Fibroblast of skin of left quadriceps (primary cell): ENCODE results near the gene SCN2A.
A peak's percentile ranks its signal among the peaks of the same experiment; 100 is the strongest.
"Not testable (repeated sequence)": the region's sequence is repeated elsewhere in the genome, so short reads cannot be mapped to it uniquely, and the experiment has no call there.

Experiments
- DNase-seq, 2 experiments: peaks; one replicate each; pipeline ENCODE4 v3.0.0-alpha.2; 2013; ENCODE audit warnings: low read depth in 2 of 2

SCN2A gene

DNA sequence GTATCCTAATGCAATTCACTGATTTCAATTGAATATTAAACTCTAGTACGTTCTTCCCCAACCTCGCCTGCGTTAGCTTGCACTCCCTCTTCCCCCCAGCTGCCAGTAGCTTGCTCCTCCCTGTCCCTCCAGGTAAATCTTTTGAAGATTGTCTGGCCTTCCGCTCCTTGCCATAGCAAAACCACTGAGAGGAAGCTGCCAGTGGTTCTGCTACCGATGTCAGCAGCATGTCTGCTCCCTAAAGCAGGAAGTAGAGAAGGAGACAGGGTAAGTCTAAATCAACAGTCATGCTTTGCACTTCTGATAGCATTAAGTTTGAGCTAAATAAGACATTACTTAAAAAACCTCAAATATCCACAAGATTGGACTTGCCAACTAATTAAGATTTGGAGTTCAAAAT is 89.1 kb downstream of the SCN2A start:
- no peak for DNase-seq

DNA sequence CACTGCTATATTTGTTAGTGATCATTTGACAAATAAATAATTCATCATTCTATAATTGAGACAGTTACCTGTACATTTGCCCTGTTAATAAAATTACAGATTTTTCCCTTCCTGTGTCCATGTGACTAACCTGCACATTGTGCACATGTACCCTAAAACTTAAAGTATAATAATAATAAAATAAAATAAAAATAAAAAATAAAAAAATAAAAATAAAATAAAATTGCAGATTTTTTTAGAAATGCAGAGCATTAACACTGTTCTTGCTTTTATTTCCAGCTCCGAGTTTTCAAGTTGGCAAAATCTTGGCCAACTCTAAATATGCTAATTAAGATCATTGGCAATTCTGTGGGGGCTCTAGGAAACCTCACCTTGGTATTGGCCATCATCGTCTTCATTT is 105.1 kb downstream of the SCN2A start:
- DNase-seq: not testable (repeated sequence)

DNA sequence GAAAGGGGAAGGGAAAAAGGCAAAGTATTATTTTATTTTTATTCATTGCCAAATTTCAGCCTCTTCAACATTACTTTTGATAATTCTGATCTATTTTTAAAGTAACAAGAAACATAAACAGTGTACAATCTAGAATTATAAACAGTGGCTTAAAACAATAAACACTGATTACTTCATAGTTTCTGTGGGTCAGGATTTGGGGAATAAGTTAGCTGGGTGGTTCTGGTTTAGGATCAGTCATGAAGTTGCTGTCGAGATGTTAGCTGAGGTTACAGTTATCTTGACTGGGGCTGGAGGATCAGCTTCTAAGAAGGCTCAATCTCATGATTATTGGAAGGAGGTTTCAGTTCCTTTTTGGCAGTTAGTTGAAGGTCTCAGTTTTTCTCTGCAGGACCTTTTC is 109.2 kb downstream of the SCN2A start:
- DNase-seq: no peak

DNA sequence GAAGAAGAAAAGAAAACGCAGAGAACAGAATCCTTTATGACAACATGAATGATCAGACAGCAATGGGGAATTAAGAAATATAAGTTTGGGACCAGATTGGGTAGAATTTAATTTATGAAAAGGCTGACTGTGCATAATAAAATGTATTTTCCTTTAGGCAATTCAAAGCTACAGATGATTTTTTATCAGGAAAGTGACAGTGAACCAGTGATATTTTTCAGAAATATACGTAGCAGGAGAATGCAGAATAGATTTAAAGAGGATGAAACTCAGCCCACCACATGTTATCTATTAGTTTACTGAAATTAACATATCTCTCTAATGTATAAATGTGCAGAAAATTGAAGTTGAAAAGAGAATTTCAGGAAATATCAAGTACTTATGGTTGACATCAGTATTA is 110.0 kb downstream of the SCN2A start:
- DNase-seq: no peak

DNA sequence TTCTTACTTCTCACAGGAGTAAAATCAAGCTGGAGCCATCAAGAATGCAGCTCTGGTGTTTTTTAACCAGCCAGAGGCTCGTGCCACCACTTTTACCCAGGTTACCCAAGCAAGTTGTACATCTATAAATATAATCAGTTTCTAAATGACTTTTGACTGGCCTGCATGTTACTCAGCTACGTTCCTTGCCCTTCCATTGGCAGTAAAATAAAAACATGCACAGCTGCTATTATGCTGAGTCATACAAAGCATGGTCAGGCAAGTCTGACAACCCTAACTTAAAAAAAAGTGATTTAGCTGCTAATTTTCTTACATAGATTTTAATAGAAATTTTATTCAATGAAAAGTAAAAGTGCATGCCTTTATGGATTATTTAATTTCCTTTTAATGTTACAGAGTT is 118.5 kb downstream of the SCN2A start:
- DNase-seq: peak; percentile 35 to 40

DNA sequence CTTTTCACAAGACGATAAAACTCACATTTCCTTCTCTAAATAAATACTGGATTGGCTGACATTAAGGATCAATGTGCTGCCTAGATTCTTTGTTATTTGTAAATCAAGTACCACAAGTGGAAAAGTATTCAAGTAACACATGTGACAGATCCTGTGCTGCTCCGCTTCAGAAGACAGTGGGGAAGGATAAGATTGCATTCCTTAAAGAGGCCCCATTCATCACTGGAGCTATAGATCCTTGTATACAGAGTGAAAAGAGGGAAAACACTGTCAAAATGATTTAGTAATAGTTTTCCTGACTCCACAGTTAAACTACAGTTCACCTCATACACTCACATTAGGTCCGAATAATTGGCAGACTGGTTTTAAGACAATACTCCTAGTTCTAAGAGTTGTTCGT is 122.3 kb downstream of the SCN2A start:
- DNase-seq: no peak

DNA sequence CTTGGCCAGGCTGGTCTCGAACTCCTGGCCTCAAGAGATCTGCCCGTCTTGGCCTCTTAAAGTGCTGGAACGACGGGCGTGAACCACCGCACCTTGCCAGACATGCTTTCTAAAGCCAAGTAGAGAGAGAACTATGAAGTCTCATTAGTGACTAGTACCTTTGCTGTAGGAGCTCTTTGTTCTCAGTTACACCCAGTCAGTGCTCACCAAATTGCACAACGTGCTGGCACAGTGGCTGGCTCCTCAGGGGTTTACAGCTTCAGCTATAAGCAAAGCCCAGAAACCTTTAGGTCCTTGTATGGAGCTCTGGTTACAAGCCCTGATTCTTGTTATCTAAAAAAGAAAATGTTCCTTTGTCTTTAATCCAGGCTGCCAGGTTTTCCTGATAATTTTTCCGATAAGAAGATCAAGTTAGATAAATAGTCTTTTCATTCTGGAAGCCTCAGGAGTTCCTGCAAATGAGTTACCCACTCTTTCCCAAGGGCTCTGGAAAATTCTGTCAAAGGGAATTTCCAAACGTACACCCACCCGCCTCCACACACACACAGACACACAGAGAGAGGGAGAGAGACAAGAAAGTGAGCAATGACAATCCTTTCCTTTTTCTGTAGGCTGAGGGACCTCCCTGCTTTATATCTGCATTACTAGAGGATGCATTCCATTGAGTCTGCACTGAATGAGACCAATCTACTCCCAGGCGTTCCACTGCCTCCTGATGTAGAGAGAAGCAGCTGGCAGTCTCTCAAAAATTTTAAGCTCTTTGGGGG is 130.1 kb downstream of the SCN2A start:
- DNase-seq: no peak

DNA sequence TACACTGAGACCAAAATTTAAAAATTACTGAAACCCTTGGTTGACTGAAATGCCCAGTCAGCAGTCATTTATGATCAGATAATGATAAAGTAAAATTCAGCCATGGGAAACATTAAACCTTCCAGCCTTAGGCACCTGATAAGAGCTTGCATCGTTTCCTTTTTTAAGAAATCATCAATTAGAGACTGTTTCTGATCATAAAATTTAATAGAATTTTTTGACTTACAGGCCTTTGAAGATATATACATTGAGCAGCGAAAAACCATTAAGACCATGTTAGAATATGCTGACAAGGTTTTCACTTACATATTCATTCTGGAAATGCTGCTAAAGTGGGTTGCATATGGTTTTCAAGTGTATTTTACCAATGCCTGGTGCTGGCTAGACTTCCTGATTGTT is 130.7 kb downstream of the SCN2A start:
- DNase-seq: no peak

DNA sequence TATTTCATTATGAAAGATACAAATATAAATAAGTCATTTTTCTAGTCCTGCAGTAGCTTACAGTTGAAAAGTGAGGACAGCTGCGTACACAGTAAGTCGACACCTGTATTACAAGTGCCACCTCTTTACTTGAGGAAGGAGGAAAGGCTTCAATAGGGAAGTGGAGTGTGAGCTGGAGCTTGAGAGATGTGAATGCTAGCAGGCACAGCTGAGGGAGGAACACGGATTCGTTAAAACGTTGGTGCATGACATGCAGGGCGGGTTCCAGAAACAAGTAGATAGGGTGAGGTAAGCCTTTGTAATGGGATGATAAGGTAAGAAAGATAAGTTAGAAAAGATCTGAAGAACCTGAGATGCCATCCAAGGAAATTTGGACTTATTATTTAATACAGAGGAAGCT is 132.1 kb downstream of the SCN2A start:
- no peak for DNase-seq

DNA sequence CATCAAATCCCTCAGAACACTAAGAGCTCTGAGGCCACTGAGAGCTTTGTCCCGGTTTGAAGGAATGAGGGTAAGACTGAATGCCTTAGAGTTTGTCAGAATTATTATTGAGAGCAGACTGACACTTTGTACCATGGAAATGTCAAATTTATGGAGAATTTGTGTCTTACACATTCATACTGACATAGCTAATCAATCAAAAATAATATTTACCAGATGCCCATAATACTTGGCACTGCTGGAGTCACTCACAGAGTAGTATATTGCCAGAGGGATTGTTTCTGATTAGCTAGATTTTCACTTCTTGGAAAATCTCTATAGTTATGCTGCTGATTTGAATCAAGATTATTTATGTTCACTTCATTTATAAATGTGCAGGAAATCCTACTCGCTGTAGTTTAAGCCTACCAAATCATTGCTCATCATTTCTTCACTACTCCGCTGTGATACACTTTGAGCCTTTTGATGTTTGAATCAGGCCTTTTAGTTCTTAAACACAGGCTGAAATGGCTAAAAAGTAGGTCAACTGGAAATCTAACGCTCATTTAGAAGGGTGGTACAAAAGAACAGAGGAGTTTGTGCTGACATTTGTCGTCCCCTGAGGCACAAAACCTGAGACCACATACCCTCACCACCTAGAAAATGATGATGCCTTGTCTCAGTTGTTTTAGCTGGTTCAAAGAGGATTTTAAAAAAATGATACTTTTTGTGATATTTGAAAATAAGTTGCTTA is 134.2 kb downstream of the SCN2A start:
- DNase-seq: peak; percentile 50 to 51

DNA sequence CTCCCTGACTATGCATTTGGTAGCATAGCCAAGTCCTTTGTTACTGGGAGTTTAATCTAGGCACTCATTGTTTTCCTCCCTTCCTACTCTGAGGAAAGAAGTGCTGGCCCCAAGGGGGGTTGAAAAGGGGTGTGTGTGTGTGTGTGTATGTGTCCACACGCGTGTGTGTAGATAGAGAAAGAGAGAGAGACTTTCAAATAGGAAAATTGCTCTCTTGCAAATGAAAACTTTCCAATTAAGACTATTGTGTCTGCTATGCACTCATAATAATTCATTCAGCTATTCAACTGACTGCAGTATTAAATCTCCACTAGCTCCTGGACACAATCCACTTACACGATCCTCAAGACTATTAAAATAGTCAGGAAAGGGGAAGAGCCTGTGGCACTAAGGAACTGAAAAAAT is 137.4 kb downstream of the SCN2A start:
- DNase-seq: no peak

DNA sequence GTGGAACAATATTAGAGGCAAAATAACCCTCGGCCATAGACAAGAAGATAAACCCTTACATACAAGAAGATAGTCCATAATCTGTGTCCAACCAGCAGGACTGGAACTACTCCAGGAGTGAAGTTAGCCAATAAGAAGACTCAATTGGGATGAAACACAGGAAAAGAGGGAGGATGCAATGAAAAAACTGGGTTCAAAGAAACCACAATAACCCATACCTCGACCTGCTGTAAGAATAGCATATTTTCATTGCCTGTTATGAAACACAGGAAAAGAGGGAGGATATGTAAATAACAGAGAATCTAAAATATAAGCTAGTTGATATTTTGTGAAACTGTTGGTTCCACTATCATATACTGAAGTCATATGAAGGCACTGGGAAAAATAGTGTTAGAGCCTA is 143.1 kb downstream of the SCN2A start:
- no peak for DNase-seq

DNA sequence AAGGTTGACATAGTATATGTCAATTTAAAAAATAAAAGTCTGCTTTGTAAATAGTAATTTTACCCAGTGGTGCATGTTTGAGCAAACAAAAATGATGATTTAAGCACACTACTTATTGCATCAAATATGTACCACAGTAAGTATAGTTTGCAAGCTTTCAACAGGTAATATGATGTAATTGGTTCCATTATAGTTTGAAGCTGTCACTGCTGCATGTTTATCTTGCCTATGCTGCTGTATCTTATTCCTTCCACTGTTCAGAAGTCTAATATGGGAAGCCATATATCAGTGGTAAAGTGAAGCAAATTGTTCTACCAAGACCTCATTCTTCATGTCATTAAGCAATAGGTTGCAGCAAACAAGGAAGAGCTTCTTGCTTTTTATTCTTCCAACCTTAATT is 151.7 kb downstream of the SCN2A start:
- DNase-seq: no peak

DNA sequence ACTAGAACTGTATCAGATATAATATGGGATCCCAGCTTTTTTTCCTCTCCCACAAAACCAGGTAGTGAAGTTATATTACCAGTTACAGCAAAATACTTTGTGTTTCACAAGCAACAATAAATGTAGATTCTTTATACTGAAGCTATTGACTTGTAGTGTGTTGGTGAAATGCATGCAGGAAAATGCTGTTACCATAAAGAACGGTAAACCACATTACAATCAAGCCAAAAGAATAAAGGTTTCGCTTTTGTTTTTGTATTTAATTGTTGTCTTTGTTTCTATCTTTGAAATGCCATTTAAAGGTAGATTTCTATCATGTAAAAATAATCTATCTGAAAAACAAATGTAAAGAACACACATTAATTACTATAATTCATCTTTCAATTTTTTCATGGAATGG is 152.6 kb downstream of the SCN2A start:
- no peak for DNase-seq

DNA sequence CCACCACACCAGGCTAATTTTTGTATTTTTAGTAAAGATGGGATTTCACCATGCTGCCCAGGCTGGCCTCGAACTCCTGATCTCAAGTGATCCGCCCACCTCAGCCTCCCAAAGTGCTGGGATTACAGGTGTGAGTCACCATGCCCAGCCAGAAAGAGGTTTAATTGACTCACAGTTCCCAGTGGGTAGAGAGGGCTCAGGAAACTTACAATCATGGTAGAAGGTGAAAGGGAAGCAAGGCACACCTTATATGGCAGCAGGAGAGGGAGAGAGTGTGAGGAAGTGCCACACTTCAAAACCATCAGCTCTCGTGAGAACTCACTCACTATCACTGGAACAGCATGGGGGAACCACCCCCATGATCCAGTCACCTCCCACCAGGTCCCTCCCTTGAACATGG is 159.4 kb downstream of the SCN2A start:
- not testable (repeated sequence) for DNase-seq

DNA sequence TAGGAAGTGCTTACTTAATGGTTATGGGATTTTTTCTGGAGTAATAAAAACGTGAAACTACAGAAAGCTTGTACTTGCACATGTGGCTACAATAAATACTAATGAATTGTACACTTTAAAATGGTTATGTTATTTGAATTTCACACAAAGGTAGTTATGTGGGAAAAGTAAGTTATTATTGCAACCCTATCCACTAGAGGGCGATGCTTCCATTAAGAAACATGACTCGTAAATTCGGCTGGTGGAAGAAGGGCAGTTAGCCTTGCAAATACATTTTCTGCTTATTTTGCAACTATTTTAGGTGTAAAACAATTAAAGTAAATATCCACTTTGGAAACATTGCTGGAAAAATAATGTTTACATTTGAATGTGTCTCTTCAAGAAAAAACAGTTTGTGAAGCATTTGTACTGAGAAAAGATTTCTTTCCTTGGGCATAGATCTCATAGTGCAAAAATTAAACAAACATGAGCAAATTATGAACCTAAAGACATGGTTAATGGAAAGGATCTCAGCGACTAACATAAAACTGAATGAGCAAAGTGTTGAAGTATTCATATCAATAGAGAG is 162.2 kb downstream of the SCN2A start:
- peak; percentile 38 to 48 for DNase-seq

DNA sequence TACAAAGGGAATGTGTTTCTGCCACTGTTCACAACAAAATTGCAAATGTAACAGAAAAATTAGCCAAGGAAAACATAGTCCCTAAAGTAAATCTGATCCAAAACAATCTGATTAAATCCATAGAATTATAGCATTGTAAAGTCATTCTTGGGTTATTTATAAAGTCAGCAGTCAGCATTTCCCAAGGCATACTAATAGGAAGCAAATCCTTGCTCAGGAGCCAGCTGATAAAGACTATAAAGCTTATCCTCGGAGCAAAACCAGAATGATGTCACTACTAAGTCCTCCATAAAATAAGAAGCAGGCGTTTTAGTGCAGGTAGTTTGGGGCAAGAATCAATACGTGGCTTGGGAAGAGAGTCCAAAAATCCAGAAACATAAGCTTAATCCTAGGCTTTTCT is 162.9 kb downstream of the SCN2A start:
- DNase-seq: no peak

DNA sequence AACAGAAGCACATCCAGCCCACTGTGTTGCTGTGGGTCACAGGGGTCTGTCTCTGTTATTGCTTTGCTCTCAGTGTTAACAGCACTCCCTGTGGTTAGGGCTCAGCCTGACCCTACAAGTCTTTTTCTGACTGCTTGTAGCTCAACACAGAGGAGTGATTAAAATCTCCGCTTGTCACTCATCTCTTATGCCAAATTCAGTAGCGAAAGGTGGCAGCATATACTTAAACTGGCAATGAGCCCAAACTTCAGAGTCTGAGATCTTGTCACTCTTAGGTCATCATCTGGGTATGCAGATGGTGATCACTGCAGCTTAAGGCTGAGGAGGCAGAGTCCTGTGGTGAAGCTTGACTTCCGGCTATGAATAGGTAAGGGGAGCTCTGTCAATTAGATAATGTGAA is 167.0 kb downstream of the SCN2A start:
- DNase-seq: no peak

DNA sequence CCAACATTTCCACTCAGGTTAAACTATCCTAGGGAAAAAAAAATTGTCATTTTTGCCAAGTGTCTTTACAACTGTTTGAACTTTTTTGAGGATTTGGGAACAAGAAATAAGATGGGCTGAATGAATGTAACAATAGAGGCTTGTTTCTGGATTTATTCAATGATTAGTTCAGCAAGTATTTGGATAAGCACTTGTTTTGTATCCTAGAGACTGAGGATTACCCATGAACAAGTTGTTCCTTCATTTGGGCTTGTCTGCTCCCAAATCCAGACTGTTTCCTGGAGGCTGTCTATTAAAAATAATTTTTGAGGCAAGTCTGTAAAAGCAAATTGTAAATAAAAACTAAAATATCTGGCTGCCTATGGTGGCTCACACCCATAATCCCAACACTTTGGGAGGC is 168.3 kb downstream of the SCN2A start:
- no peak for DNase-seq

DNA sequence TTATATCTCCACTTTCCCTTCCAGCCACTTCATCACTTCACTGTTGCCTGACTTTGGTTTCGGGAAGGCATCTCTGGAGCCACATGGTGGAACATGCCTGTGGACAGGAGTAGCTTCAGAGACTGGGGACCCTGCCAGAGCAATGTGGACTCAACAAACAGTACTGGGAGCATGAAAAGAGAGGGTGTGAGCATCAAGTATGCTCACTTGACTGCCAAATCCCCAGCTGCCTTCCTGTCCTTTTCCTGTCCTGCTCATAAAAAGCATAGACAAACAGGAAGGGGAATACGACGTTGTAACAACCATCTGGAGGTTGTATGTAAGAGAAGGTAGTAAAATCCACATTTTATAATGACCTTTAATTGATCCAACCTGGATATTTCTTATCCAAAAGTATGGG is 169.0 kb downstream of the SCN2A start:
- no peak for DNase-seq

DNA sequence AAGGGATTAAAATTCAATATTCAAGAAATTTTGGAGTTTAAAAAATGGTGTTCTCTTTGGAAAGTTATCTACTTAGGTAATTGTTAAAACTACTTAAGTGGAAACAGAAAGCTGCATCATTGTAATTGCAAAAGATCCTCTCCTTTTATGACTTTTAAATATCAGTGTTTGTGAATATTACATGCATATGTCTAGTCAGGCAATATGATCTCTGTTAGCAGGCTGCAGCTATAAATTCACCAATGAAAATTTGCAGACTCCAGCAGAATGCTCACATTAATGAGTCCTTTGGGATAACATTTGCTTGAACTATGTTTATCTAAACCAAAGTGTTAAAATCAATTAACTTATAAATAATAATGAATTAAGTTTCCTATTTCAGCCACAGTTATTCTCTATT is 171.1 kb downstream of the SCN2A start:
- DNase-seq: peak in 1 of 2 experiments; percentile 7

DNA sequence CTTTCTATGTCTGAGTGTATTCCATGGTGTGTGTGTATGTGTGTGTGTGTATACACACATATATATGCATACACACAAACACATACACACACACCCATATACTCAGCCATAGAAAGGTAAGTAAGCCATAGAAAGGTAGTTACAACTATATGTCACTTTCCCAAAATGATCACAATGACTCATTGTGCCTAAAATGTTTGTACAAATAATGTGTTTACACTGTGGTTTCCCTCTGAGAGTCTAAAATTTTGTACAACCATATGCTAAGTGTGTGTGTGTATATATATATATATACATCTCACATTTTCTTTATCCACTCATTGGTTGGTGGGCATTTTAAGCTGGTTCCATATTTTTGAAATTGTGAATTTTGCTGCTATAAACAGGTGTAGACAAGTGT is 175.0 kb downstream of the SCN2A start:
- no peak for DNase-seq

DNA sequence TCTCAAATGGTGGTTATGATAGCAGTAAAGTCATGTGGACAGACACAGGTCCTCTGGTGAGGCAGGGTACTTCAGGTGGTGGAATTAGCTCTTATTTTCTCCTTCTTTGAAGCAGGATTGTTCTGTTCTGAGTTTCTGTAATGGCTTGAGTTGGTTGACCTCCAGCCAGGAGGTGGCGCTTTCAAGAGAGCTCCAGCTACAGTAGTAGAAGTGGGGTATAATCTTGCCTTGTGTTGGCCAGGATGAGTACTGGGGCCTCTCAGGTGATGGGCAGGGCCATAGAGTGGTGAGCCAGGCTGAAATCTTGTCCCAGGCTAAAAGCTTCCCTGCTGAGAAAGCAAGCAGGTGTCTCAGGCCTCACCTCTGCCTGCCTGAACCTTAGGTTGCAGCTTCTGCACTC is 177.8 kb downstream of the SCN2A start:
- DNase-seq: no peak
